Measurements from ENCODE around the gene ZBTB20.

- no peak for TF ChIP-seq CTCF (IDR thresholded peaks at IDR 0.05; ENCODE audit: poor library complexity, severe bottlenecking)
- TF ChIP-seq, protein P1, sequence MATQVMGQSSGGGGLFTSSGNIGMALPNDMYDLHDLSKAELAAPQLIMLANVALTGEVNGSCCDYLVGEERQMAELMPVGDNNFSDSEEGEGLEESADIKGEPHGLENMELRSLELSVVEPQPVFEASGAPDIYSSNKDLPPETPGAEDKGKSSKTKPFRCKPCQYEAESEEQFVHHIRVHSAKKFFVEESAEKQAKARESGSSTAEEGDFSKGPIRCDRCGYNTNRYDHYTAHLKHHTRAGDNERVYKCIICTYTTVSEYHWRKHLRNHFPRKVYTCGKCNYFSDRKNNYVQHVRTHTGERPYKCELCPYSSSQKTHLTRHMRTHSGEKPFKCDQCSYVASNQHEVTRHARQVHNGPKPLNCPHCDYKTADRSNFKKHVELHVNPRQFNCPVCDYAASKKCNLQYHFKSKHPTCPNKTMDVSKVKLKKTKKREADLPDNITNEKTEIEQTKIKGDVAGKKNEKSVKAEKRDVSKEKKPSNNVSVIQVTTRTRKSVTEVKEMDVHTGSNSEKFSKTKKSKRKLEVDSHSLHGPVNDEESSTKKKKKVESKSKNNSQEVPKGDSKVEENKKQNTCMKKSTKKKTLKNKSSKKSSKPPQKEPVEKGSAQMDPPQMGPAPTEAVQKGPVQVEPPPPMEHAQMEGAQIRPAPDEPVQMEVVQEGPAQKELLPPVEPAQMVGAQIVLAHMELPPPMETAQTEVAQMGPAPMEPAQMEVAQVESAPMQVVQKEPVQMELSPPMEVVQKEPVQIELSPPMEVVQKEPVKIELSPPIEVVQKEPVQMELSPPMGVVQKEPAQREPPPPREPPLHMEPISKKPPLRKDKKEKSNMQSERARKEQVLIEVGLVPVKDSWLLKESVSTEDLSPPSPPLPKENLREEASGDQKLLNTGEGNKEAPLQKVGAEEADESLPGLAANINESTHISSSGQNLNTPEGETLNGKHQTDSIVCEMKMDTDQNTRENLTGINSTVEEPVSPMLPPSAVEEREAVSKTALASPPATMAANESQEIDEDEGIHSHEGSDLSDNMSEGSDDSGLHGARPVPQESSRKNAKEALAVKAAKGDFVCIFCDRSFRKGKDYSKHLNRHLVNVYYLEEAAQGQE (IDR thresholded peaks at IDR 0.05; ENCODE audit: borderline replicate concordance) = no peak
- no peak for TF ChIP-seq EZH2 (IDR thresholded peaks at IDR 0.05; ENCODE audit: borderline replicate concordance, insufficient read depth, low read length, poor library complexity, severe bottlenecking)
- no peak for TF ChIP-seq EP300 (conservative IDR thresholded peaks at IDR 0.05; ENCODE audit: poor library complexity, severe bottlenecking)
- no peak for TF ChIP-seq POLR2AphosphoS5 (IDR thresholded peaks at IDR 0.05)
- no peak for TF ChIP-seq MXI1 (conservative IDR thresholded peaks at IDR 0.05; ENCODE audit: poor library complexity, severe bottlenecking)
- TF ChIP-seq TAF1 (IDR thresholded peaks at IDR 0.05; ENCODE audit: low read depth) = no peak
- TF ChIP-seq RAD21 (conservative IDR thresholded peaks at IDR 0.05) = no peak
- no peak for TF ChIP-seq SMC3 (conservative IDR thresholded peaks at IDR 0.05; ENCODE audit: poor library complexity)
Measured at GRCh38 chr3:114823061-114823460, 324.0 kb downstream of the ZBTB20 start.

Data from neural cell (in vitro differentiated cells).